AG10803 (cell line): Measurements from ENCODE around the gene ZFP36L1.

ENCODE experiments used
- DNase-seq: peaks from one replicate; pipeline ENCODE4 v3.0.0; 2010; ENCODE audit warnings: low read depth
- H3K4me3 ChIP-seq: 2 replicates; pipeline ENCODE4 v1.5.1; 2011; ENCODE audit warnings: mild to moderate bottlenecking, low read length, control low read depth
- TF ChIP-seq, protein P1 (sequence below): conservative IDR thresholded peaks from 2 replicates; pipeline ENCODE4 v1.5.1; 2011; ENCODE audit warnings: mild to moderate bottlenecking, low read length, control low read depth, inconsistent platforms

Gene ZFP36L1, protein sequence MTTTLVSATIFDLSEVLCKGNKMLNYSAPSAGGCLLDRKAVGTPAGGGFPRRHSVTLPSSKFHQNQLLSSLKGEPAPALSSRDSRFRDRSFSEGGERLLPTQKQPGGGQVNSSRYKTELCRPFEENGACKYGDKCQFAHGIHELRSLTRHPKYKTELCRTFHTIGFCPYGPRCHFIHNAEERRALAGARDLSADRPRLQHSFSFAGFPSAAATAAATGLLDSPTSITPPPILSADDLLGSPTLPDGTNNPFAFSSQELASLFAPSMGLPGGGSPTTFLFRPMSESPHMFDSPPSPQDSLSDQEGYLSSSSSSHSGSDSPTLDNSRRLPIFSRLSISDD

DNA sequence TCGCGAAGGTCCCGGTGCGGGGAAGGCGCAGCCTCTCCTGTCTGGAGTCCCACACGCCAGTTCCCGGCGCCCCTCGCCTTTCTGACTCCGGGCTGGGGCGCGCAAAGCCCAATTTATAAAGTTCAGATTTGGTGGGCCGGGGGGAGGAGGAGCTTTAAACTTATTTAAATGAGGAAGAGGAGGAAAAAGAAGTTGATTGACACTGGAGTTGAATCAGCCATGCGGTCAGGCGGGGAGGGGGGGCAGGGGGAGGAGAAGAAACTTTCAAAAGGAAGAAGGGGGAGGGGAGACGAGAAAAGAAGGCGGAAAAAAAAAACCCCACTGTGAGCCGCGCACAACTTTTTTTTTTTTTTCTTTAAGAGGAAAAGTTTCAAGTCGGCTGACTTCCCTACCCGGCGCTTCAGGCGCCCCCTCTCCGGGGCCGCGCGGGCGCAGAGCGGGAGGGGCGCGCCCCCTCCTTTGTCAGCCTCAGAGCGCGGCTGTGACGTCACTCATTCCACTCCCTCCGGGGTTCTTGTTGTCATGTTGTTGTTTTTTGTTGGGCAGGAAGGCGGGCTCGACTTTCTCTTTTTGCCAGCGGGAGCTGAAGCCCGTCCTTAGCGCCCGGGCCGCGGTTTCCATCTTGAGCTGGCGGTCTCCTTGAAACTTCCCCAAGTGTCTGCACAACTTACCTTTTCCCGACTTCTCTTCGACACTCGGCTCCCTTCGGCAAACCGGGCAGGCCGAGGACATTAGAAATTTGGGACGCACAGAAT, at the start of gene ZFP36L1:
ZFP36L1 (minus strand) TSS at position 89 of the 755 bp plus-strand sequence. CDS start 129 bp downstream, outside the sequence.
- H3K4me3 ChIP-seq: peak within 1 kb of the TSS; percentile 100
- TF ChIP-seq, protein P1, sequence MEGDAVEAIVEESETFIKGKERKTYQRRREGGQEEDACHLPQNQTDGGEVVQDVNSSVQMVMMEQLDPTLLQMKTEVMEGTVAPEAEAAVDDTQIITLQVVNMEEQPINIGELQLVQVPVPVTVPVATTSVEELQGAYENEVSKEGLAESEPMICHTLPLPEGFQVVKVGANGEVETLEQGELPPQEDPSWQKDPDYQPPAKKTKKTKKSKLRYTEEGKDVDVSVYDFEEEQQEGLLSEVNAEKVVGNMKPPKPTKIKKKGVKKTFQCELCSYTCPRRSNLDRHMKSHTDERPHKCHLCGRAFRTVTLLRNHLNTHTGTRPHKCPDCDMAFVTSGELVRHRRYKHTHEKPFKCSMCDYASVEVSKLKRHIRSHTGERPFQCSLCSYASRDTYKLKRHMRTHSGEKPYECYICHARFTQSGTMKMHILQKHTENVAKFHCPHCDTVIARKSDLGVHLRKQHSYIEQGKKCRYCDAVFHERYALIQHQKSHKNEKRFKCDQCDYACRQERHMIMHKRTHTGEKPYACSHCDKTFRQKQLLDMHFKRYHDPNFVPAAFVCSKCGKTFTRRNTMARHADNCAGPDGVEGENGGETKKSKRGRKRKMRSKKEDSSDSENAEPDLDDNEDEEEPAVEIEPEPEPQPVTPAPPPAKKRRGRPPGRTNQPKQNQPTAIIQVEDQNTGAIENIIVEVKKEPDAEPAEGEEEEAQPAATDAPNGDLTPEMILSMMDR: no peak
- peak; percentile 99 for DNase-seq

DNA sequence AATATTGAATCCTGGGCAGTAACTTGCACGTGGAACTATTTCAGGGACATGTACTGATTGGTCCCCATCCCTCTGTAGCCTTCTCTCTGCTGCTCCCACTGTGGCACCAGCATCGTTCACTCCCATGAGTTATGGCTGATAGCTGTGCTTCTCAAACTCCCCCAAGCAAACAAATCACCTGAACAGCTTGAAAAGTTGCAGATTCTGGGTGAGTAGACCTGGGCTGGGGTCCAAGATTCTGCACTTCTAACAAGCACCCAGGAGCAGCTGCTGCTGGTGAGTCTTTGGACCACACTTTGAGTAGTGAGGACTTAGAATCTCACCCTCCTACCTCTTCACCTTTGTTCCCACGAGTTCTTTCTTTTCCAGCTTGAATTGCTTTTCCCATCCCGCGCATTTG, 49.4 kb upstream of the ZFP36L1 start:
- TF ChIP-seq, protein P1: no peak
- no peak for DNase-seq
- no peak overlapping the region for H3K4me3 ChIP-seq

DNA sequence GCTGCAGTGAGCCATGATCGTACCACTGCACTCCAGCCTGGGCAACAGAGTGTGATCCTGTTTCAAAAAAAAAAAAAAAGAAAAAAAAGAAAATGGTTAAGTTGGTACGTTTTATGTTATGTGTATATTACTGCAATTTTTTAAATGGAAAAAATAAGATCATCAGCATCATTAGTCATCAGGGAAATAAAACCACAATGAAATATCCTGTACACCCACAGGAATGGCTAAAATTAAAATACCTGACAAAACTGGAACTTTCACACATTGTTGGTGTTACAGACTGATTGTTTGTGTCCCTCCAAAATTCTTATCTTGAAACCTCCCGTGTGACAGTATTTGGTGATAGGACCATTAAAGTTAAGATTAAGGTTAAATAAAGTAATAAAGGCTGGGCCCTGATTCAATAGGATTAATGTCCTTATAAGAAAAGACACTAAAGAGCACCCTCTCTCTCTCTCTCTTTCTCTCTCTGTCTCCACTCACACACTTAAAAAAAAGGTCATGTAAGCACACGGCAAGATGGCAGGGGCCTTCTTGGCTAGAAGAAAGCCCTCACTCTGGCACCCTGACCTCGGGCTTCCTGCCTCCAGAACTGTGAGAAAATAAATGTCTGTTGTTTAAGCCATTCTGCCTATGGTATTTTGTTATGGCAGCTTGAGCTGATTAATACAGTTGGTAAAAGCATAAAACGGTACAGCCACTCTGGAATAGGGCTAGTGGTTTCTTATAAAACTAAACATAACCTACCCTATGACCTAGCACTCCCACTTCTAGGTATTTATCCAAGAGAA, 48.3 kb upstream of the ZFP36L1 start:
- no peak overlapping the region for H3K4me3 ChIP-seq
- TF ChIP-seq, protein P1: no peak
- peak; percentile 35 for DNase-seq

DNA sequence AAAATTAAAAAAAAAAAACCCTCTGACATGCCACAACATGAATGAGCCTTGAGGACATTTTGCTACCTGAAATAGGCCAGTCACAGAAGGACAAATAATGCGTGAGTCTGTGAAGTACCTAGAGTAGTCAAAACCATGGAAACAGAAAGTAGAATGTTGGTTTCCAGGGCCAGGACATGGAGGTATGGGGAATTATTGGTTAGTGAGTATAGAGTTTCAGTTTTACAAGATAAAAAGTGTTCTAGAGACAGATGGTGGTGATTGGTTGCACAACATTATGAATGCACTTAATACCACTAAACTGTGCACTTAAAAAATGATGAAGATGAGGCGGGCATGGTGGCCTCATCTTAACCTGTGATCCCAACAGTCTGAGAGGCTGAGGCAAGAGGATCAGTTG, 47.6 kb upstream of the ZFP36L1 start:
- TF ChIP-seq, protein P1: no peak
- DNase-seq: no peak

DNA sequence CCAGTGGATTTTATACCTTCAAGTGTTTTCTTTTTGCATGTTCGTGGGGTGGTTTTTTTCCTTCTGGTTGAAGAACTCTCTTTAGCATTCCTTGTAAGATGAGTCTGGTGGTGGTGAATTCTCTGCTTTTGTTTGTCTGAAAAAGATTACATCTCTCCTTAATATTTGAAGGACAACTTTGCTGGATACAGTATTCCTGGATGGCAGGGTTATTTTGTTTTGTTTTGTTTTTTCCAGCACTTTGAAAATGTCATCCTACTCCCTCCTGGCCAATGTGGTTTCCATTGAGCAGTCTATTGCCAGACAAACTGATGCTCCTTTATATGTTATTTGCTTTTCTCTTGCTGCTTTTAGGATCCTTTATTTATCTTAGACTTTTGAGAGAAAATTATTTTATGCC, 43.2 kb upstream of the ZFP36L1 start:
- no peak overlapping the region for H3K4me3 ChIP-seq
- TF ChIP-seq, protein P1: no peak
- no peak for DNase-seq

More for the DNA sequence above, 47.6 kb upstream of the ZFP36L1 start:
- no peak overlapping the region for H3K4me3 ChIP-seq

DNA sequence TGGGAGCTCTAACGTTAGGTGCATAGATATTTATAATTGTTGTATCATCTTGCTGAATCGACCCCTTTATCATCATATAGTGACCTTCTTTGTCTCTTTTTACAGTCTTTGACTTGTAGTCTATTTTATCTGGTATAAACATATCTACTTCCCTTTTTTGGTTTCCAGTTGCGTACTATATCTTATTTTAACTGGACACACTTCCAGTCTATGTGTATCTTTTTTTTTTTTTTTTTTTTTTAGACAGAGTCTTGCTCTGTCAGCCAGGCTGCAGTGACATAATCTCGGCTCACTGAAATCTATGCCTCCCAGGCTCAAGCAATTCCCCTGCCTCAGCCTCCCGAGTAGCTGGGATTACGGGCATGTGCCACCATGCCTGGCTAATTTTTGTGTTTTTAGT, 41.9 kb upstream of the ZFP36L1 start:
- no peak for DNase-seq
- no peak overlapping the region for H3K4me3 ChIP-seq
- TF ChIP-seq, protein P1: no peak
